Cerebellar nuclear complex (tissue), 1 donor: Measurements from ENCODE around the gene PTPRT.

Experiments
- DNase-seq, 2 experiments: peaks; one replicate each; lab custom pipeline; 2025; lab: John Stamatoyannopoulos, UW

Gene PTPRT

DNA sequence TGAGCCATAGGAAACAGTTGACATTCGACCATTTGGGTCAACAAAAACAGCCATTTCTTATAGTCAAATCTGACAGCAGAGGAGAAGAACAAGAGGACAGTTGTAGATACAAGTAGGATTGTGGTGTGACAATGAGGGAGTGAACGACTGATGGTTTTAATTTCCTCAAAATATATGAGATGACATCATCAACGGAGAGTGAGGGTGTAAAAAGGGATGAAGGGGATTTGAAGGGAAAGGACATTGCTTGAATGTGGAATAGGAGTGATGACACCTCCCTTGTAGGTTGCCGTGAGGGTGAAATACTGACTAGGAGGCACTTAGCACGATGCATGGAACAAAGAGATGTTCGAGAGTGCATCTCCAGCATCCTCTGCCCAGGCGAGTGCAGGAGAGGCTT, 1071.7 kb downstream of the PTPRT start:
- no peak for DNase-seq

DNA sequence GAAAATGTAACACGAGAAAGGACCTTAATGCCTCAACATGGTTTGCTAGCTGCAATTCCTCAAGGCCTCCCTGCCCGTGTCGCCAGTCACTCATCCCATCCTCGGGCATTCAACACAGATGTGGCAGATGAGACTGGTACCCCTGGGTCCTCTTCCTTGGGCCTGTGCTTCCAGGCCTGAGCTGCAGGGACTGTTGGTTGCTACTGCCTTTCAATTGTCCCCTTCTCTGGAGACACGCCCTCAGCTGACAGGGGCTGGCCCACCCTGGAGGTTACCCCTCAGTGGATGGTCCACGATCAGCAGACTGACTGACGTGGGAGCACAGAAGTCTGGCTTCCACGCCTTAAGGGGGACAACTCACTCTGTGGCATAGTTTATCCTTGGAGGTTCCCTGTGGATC, 1076.5 kb downstream of the PTPRT start:
- no peak for DNase-seq

DNA sequence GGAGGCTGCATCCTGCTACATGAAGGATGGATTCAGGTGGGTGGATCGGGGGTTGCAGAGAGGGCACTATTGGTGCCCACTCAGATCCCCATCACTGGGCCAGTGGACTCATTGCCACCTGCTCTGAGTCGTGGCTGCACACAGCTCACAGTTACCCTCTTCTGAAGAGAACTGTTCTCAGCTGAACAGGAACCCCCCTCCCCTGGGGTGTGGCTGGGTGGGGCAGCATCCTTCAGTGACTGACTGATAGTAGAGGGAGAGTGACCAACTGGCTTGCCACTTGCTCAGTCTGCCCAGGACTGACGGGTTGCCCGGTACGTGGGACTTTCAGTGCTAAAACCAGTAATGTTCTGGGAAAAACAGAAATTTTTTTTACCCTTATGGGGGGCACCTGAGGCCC, 1077.5 kb downstream of the PTPRT start:
- DNase-seq = no peak

DNA sequence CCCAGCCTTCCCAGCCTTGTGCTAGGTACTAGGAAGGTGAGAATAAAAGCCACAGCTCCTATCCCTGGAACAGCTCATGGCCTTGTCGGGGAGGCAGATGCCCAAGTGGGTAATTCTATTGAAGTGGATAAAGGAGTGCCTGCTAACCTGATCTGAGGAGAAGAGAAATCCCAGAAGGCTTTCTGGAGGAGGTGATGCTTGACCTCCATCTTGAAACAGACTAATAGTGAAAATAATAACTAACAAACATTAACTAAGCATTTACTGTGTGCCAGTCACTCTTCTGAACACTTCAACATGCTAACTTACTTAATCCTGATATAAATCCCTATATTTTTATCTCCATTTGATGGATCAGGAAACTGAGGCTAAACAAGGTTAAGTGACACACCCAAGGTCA, 1078.4 kb downstream of the PTPRT start:
- no peak for DNase-seq

DNA sequence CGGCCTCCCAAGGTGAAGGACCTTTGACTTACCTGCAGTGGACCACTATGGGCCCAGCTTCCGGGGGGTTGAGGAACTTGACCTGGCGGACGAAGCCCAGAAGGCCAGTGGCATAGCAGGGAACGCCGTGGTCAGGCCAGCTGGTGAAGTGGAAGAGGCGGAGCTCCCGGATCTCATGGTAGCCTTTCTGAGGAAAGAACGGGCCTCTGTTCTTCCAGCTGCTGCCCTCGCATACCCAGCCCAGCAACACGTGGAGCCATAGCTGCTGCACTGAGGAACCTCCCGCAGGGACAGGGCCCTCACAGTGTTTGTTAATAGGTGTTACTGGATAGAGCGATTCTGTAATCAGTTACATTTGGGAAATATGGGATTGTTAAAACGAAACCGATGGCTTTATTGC, 1079.4 kb downstream of the PTPRT start:
- no peak for DNase-seq

DNA sequence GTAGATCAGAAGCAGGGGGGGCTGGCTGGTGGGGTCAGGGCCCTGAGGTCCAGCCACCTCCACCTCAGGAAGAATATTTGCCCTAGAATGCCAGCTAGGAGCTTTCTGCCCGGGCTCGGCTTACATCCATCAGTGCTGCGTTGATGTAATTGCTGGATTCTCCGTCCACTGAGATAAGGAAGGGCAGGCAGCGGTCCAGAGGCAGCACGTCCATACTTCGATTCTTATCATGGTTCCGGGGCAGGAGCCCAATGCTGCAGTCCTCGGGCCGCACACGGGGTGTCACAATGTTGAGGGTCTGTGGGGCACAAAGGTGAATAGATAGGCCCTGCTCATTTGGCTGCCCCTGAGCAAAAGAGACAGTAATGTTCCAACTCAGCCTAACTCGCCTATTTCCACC, 1087.7 kb downstream of the PTPRT start:
- DNase-seq = no peak

DNA sequence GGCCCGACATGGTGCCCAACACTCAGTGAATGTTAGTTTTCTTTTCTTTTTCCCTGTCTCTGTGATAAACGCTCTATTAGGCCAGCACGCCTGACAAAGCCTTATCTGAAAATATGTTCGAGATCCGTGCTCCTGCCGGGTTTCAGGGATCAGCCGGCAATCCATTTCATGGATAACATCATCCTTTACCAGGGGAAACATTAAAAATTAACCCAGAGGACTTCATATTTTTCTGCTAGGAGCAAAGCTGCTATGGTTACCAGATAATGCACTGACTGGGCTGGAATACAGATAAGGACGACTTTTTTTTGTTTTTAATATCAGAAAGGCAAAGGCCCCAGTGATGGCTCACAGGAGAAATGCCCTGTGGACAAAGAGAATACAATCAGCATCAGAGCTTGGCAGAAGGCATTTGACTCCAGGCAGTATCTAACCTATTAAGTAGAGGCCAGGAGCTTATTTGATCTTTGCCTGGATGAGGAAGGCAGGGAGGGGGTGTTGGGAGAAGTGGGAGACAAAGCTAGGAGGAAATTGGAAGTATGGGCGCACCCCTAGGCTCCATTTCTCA, 1089.5 kb downstream of the PTPRT start:
- DNase-seq = no peak

DNA sequence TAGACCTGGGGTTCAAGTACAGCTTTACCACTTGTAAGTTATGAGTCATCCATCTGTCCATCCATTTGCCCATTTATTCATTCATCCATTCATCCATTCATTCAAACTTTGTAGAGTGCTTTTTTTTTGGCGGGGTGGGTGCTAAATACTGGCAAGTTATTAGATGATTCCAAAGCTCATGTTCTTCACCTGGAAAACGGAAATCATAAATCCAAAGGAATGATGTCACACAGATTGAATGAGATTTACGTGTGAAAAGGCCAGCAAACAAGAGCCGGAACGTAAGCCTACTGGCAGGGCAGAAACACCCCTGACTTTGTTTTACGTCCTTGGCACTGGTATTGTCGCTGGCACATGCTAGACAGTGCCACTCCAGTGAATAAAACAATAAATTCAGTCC, 1090.6 kb downstream of the PTPRT start:
- DNase-seq = no peak

DNA sequence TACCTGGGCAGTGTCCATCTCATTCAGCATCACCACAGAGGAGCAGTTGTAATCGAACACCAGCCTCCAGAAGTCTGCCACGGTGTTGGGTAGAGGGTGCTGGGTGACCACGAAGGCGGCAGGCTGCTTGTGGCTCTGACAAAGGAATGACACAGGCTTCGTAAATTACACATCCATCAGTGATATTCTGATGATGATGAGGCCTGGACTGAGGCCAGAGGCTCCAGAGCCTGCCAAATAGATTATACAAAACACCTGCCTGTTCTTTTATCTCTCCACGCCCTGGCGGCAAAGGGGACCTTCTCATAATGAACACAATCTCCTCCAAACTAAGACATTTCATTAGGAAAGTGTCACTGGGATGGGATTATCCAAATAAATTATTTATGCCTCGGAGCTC, 1091.3 kb downstream of the PTPRT start:
- no peak for DNase-seq

DNA sequence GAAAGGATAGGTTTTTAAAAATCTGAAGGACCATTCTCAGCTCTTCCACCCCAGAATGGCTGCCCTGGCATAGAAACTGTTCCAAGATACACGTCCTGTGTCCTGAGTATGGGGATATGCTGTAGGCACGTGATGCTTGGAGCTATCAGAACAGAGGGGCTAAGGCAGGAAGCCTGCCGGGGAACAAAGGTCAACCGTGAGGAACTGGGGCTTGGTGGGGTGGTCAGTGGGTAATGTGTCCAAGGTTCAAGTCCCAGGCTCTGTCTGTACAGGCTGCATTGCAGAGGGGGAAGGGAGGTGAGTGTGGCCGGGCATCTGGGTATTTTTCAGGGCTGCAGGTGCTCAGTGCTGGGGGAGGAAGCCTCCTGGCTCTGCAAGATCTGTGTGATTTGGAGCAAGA, 1092.0 kb downstream of the PTPRT start:
- no peak for DNase-seq

DNA sequence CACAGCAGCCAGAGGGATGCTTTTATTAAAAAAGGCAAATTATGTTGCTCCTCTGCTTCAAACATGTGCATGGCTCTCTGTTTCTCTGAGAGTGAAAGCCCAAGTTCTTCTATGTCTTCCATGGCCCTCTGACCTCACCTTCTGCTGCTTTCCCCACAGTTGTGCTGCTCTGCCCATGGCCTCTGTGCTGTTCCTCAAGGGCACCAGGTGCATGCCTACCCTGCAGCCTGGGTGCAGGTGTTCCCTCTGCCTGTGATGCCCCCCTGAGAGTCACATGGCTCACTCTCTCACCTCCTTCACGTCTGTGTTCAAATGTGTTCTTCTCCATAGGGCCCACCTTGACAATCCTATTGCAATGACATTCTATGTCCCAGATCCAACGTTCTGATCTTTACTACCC, 1094.5 kb downstream of the PTPRT start:
- no peak for DNase-seq

DNA sequence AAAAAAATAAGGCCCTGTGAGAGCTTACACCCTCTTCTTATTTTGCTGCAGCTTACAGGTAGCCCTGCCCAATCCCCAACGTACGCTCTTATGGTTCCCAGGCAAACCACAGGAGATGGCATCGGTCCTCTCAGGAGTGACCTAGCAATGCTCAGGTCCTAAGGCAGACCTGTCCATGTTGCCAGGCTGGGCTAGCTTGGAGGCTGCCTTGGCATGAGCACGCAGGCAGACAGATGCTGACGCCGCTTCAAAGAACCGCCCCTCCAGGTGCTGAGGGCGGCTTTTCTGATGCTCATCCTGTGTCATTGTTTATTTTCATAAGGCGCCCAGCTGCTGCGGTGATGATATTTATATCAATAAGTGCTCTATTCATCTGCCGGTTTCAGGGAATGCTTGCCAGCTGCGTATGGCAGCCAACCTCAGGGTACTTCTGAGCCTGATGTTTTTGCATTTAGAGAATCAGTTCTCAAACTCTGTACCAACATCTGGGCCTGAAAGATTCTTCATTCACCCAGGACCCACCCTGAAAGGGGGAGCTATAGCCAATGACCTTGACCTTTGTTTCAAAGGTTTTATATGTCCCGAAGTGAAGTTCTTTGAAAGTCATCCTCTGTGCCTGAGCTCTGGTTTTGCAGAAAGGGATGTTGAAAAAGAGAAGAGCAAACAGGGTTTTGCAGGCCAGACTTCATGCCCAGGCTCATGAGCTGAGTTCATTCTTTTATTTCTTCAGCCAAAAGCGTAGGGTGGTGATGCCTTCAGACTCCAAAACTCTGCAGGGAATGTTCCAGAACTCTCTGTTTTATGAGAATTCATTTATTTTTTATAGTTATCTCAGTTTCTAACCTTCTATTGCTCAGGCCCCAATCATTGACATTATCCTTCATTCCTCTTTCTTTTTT, 1095.9 kb downstream of the PTPRT start:
- no peak for DNase-seq

DNA sequence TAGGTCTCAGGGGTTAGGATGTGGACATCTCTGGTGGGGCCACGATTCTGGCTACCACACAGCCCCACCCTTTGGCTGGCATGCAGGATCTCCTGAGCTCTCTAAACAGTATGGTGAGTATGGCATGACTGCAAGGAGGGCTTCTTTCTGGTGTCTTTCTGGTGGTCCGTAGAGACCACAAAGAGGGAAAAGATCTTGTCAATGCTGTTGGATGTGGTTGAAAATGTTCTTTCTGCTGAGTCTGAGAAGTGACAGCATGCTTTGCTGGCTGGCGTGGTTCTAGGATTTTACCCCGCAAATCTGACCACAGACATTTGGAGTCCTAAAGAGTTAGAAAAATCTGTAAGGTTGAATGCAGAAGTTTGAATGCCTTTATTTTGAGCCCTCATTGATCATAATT, 1096.7 kb downstream of the PTPRT start:
- no peak for DNase-seq

DNA sequence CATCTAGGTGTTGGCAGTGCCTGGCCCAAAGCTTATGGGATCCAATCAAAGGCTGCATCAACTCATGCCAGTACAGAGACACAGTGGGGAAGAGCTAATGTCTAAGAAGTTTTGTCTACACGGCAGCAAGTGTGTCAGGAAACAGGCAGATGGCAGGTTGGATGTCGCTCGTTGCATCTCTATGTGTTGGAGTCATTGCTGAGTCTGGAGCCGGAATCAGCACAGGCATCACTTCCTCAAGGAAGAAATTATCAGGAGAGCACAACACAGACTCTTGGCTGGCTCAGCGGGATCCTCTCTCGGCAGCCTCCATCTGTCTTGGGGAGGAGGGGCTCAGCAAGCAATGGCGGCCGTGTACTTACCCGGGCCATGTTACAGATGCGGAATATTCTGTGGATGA, 1104.3 kb downstream of the PTPRT start:
- no peak for DNase-seq

DNA sequence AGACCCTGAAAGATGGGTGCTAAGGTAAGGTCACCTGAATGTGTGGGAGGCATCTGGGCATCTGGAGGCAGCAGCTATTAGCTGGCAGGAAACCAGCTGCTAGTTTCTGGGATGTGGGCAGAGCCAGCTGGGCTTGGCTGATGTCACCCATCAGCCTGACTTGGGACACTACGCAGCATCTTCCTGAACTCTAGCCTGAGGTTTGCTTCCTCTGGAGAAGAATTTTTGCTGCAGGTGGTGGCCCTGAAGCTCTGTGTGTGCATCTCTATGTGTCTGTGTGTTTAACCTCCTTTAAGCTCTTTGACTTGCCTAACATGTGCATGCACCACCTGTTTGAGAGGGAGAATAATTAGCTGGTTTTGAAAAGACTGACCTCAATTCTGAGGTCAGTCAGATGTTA, 1106.4 kb downstream of the PTPRT start:
- DNase-seq = no peak

DNA sequence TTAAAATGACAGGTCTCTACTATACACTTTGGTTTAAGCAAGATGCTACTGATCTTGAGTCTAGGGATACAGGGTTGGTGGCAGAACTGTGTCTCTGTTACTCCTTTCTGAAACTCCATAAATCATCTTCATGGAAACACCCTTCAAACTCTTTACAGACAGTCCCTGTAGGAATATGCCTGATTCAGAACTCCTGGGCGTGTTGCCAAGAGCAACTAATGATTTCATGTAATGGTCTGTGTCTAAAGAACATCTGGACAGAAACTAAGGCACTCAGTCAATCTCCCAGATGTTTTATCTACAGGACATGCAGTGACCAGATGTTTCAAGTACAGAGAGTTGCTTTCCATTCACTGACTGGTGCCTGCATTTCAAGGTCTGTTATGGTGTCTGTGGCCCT, 1107.1 kb downstream of the PTPRT start:
- DNase-seq = no peak

DNA sequence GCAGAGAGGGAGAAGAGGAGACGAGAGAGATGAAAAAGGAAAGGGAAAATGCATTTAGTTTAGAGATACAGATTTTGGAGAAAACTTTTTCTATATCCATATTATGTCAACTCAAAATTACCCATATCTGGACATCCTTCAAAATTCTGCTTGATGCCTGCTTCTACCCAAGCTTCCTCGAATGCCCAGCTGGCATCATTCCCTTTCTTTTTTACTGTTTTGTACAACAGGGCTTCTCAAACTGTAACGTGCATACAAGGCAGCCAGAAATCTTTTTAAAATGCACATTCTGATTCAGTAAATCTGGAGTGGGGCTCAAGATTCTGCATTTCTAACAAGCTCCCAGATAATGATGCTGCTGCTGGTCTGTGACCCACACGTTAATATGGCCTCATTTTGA, 1108.8 kb downstream of the PTPRT start:
- DNase-seq = no peak

DNA sequence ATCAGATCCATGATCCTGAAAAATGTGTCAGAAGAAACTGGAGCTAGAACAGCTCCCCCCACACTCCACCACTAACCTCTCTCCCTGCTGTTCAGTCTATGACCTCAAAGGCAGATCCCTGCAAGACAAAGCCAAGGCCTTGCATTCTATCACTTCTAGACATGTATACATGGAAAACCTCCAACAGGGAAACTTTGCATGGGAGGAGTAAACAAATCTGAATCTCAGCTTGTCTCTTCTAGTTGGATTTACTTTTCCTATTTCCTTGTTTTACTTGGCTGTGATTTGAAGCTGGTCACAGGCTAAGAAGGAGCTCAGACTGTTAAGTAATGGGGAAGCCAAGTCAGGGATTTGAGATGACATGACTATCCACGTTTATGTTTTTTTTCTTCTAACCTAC, 1114.8 kb downstream of the PTPRT start:
- DNase-seq = no peak

DNA sequence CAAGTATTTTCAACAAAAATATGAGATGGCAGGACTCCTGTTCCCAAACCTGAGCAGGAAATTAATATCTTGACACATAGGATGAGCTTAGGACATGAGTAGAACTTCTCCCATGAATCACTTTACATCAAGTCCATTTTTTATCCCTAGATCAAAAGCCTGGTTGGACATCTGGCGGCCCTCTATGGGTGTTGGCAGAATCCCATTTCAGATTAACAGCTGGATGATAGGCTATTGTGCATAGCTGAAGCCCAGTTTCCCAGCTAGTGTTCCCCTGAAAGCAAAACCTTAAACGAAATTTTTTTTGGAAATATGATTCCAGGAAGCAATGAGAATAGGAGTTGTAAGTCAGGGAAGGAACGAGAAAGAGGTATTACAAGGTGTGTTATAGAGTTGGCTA, 1122.1 kb downstream of the PTPRT start:
- no peak for DNase-seq

DNA sequence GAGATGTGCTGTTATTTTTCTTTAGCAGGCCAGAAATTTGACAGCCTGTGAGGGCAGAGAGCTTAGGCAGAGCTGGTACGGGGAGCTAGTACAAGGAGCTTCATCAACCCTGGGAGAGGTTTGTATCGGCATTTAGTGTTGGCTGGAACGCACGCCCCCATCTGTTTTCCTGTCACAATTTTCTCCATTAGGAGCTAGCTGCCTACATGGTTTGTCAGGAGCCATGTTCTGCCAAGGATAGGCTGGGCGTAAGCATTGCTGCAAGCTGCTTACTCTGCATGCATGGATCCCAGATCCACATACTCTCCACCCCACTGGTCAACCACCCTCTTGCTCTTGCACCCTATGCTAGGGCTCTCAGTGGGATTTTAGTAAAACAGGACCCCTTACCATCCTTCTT, 1122.5 kb downstream of the PTPRT start:
- DNase-seq = no peak

DNA sequence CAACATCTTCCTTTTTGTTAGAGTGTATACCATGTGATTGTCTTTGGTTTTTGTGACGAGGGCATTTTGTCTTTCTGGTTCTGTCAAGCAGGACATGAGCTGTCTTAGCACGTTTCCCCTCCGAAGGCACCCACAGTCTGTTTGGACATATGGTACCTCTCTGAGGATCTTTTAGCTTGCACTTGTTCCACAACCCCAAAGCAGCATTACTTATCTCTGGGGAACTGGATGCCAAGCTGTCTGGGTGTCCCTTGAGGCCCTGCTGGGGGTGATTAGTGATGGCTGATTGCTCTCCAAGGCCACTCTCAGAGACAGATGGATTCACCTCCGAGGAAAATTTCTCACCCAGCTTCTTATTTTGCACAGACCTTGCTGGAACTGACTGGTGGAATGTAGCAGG, 1126.6 kb downstream of the PTPRT start:
- DNase-seq = no peak

DNA sequence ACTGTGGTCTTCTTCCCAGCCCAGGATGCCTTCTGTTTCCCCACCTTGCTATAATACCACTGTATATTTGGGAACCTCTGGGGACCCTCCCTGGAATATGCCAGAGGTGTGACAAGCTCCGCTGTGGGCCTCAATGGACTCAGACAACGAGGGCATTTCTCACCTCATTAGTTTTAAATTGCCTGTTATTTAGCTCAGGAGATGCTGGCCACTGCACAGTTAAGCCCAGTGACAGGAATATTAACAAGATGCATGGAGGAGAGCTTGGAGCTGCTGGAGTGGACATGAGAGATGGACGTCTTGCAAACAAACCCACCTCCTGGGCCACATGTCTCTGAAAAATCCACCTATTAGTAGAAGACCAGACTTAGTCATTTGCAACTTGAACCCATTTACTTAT, 1136.4 kb downstream of the PTPRT start:
- DNase-seq = no peak

DNA sequence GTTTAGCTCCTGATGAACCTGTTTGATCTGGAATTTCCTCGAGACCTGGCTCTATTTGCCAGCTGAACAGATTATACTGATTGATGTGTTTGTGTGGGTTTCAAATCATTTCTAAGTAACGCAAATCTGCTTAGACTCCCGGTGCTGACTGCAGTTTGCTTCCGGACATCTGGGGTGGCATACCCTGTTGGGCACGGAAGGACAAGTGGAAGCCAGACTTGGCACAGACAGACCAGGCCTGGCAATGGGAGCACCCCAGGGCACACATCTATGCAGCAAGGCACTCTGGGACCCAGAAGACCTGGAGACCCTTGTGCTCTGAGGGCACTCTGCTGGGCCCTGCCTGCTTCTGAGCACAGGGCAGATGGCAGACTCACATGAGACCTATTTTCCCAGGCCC, 1137.8 kb downstream of the PTPRT start:
- no peak for DNase-seq
